ENCODE data around the gene ADH7. TPM values are rescaled to one million over a fixed set of nuclear protein-coding genes. Genes with fewer than 3 reads are reported as not detected.
A peak's percentile ranks its signal among the peaks of the same experiment; 100 is the strongest.

The ADH7 gene
- total and polyA plus RNA-seq, 2 of the 13 experiments (the other 11 are each of a cell fraction or from before 2014, with no cell fraction given) = not detected

DNA sequence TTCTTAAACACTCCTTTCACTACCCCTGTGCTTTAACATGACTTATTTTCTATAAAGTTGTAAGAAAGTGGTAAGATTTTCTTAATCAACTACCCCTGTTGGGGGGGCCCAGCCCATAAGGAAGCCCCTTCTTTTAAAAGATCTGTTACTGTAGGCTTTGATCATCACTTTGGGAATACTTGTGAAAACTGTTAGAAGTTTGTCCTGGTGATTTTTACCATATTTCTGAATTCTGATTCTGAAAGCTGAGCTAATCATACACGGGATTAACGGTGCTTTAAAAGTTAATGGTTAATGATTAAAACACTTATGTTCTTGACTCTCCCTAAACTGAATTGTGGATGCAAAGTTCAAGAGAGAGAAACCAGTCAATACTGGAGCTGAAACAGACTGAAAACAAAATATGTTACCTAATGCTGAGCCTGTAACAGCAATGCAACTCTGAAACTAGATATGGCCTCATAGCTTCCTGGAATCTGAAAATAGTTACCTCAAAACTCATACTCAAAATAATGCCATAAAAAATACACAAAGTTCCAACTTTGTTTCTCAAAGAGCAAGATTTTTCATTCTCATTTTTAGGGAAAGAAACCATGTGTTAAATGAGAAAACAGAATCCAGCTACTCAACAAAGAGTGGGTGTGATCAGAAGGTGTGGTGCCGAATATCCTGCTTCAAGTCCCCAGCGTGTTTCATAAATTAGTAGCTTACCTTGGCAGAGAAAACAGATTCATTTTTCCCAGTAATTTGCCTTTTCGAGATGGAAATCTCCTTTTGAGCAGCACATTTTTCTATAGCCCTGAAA lies 31.6 kb downstream of the ADH7 start (continued):
- TF ChIP-seq, protein P1, sequence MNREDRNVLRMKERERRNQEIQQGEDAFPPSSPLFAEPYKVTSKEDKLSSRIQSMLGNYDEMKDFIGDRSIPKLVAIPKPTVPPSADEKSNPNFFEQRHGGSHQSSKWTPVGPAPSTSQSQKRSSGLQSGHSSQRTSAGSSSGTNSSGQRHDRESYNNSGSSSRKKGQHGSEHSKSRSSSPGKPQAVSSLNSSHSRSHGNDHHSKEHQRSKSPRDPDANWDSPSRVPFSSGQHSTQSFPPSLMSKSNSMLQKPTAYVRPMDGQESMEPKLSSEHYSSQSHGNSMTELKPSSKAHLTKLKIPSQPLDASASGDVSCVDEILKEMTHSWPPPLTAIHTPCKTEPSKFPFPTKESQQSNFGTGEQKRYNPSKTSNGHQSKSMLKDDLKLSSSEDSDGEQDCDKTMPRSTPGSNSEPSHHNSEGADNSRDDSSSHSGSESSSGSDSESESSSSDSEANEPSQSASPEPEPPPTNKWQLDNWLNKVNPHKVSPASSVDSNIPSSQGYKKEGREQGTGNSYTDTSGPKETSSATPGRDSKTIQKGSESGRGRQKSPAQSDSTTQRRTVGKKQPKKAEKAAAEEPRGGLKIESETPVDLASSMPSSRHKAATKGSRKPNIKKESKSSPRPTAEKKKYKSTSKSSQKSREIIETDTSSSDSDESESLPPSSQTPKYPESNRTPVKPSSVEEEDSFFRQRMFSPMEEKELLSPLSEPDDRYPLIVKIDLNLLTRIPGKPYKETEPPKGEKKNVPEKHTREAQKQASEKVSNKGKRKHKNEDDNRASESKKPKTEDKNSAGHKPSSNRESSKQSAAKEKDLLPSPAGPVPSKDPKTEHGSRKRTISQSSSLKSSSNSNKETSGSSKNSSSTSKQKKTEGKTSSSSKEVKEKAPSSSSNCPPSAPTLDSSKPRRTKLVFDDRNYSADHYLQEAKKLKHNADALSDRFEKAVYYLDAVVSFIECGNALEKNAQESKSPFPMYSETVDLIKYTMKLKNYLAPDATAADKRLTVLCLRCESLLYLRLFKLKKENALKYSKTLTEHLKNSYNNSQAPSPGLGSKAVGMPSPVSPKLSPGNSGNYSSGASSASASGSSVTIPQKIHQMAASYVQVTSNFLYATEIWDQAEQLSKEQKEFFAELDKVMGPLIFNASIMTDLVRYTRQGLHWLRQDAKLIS (CRISPR knock-in tag; IDR thresholded peaks at IDR 0.05) = no peak
- TF ChIP-seq KAT7 (CRISPR knock-in tag; IDR thresholded peaks at IDR 0.05; ENCODE audit: borderline replicate concordance) (no peak), RCOR2 (CRISPR knock-in tag; IDR thresholded peaks at IDR 0.05) (no peak; the same call in 1 of the 2 replicates), ZSCAN21 (CRISPR knock-in tag; IDR thresholded peaks at IDR 0.05; ENCODE audit: borderline replicate concordance) (no peak), PITX1 (CRISPR knock-in tag; IDR thresholded peaks at IDR 0.05) (0 out of 2 replicates have a peak, but pooled peaks have one; percentile 15), YEATS4 (CRISPR knock-in tag; IDR thresholded peaks at IDR 0.05; ENCODE audit: borderline replicate concordance) (peak; percentile 44; the same call in 1 of the 2 replicates), NPAS2 (CRISPR knock-in tag; IDR thresholded peaks at IDR 0.05; ENCODE audit: borderline replicate concordance) (no peak), ZNF451 (CRISPR knock-in tag; IDR thresholded peaks at IDR 0.05) (no peak), EP300 (IDR thresholded peaks at IDR 0.05; ENCODE audit: low read depth in 2 of 2, low read length in 2 of 2) (peak in 1 of 2 experiments; percentile 94; a peak in 2 of 4 replicates), EP300 (CRISPR knock-in tag; IDR thresholded peaks at IDR 0.05; ENCODE audit: borderline replicate concordance) (peak; percentile 83; the same call in 1 of the 2 replicates), ZNF878 (CRISPR knock-in tag; IDR thresholded peaks at IDR 0.05) (0 out of 2 replicates have a peak, but pooled peaks have one; percentile 23), HCFC1 (IDR thresholded peaks at IDR 0.05; ENCODE audit: low read depth, low read length) (no peak), KAT8 (CRISPR knock-in tag; IDR thresholded peaks at IDR 0.05) (peak; percentile 71), ATF4 (CRISPR knock-in tag; IDR thresholded peaks at IDR 0.05) (peak in 1 of 2 experiments; percentile 95; a peak in 2 of 4 replicates), MAX (IDR thresholded peaks at IDR 0.05) (no peak; the same call in 1 of the 2 replicates), TOE1 (CRISPR knock-in tag; IDR thresholded peaks at IDR 0.05) (no peak), ETV5 (CRISPR knock-in tag; IDR thresholded peaks at IDR 0.05; ENCODE audit: borderline replicate concordance) (peak; percentile 49; the same call in 1 of the 2 replicates), DMAP1 (CRISPR knock-in tag; IDR thresholded peaks at IDR 0.05) (peak; percentile 48; the same call in 1 of the 2 replicates), ZNF205 (CRISPR knock-in tag; IDR thresholded peaks at IDR 0.05) (peak; percentile 81; the same call in 1 of the 2 replicates), NONO (IDR thresholded peaks at IDR 0.05) (no peak), NONO (CRISPR knock-in tag; conservative IDR thresholded peaks at IDR 0.05) (no peak)
- TF ChIP-seq, protein P2, sequence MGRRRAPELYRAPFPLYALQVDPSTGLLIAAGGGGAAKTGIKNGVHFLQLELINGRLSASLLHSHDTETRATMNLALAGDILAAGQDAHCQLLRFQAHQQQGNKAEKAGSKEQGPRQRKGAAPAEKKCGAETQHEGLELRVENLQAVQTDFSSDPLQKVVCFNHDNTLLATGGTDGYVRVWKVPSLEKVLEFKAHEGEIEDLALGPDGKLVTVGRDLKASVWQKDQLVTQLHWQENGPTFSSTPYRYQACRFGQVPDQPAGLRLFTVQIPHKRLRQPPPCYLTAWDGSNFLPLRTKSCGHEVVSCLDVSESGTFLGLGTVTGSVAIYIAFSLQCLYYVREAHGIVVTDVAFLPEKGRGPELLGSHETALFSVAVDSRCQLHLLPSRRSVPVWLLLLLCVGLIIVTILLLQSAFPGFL (CRISPR knock-in tag; IDR thresholded peaks at IDR 0.05) = no peak
- TF ChIP-seq, protein P3, sequence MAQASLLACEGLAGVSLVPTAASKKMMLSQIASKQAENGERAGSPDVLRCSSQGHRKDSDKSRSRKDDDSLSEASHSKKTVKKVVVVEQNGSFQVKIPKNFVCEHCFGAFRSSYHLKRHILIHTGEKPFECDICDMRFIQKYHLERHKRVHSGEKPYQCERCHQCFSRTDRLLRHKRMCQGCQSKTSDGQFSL (CRISPR knock-in tag; IDR thresholded peaks at IDR 0.05) = 0 out of 2 replicates have a peak, but pooled peaks have one; percentile 27
- TF ChIP-seq, protein P4, sequence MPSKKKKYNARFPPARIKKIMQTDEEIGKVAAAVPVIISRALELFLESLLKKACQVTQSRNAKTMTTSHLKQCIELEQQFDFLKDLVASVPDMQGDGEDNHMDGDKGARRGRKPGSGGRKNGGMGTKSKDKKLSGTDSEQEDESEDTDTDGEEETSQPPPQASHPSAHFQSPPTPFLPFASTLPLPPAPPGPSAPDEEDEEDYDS (CRISPR knock-in tag; IDR thresholded peaks at IDR 0.05) = peak; percentile 66

All from HepG2 (cell line).